ENCODE data around the gene LMO1.

The LMO1 gene

DNA sequence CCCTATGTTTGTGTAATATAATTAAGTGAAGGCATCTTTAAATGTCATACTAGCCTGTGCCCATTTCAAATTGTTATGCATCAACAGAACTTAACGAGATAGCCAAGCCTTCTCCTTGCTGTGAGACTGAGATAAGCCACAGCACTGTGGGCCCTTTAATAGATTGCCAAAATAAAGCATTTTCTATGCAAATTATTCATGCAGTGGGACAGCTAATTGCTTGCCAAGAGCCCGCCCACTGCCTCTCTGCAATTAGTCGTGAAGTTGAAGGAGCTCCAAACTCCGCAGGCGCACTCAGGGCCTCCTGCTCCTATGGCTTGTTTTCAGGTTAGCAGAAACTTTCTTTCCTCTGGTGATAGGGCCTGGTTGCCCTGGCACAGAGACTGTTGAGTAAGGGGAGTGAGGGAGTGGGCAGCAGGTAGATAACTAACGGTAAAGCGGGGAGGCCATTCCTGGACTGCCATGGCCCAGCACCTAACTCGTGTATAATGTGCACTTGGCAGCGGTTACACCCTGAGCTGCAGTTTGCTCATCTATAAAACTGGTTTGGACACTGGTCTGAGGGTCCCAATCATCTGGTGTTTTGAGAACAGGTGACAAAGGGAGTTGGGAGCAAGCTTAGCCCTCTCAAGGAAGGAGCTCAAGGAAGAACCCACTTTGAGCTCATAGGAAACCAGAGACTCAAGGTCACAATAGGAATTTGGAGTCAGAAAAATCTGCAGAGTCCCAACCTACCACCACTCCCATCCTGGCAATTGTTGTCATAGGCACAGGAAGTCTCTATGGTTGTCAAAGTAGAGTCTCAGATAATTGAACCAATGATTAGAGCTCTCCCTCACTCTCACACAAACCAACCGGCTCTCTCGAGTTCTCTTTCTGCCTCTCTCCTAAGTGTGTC is 60.9 kb downstream of the LMO1 start:
- no peak overlapping the region for H3K4me2 ChIP-seq (ENCODE audit: low read depth, low read length, poor library complexity, severe bottlenecking)
- H3F3A ChIP-seq (ENCODE audit: insufficient read depth) = no peaks in the 10 kb centered on the region
- no peaks in the 10 kb centered on the region for H4K20me1 ChIP-seq (ENCODE audit: low read depth, low read length)
- H2AFZ ChIP-seq (ENCODE audit: low read depth, low read length, severe bottlenecking) = no peak overlapping the region
- TF ChIP-seq EZH2phosphoT487 (conservative IDR thresholded peaks at IDR 0.05; ENCODE audit: low read length) (no peak), CTCF (IDR thresholded peaks at IDR 0.05; ENCODE audit: insufficient read depth, low read length, poor library complexity, severe bottlenecking) (no peak)
- H3K27ac ChIP-seq (ENCODE audit: low read depth, low read length) = no peak overlapping the region
- H3K79me2 ChIP-seq (ENCODE audit: insufficient read depth, low read length) = no peaks in the 10 kb centered on the region
- no peaks in the 10 kb centered on the region for H3K9me2 ChIP-seq (replicated peaks; ENCODE audit: insufficient read depth, low read length)
- no peaks in the 10 kb centered on the region for H3K27me3 ChIP-seq (ENCODE audit: low read length)
- no peak overlapping the region for H3K4me3 ChIP-seq (ENCODE audit: insufficient read depth, low read length, poor library complexity, severe bottlenecking)
- no peaks in the 10 kb centered on the region for H3K9me3 ChIP-seq (ENCODE audit: insufficient read depth, low read length)
- H3K9ac ChIP-seq (ENCODE audit: low read length) = no peak overlapping the region
- no peaks in the 10 kb centered on the region for H3K36me3 ChIP-seq (ENCODE audit: low read length)

GRCh38 chr11:8201644-8202365 is 61.9 kb downstream of the LMO1 start:
- no peak overlapping the region for H2AFZ ChIP-seq (ENCODE audit: low read depth, low read length, severe bottlenecking)

GRCh38 chr11:8199676-8200075 is 64.0 kb downstream of the LMO1 start:
- no peaks in the 10 kb centered on the region for H3K27me3 ChIP-seq (ENCODE audit: low read length)
- H3K4me2 ChIP-seq (ENCODE audit: low read depth, low read length, poor library complexity, severe bottlenecking) = no peak overlapping the region
- H3K9me2 ChIP-seq (replicated peaks; ENCODE audit: insufficient read depth, low read length) = no peaks in the 10 kb centered on the region
- H3K4me3 ChIP-seq (ENCODE audit: insufficient read depth, low read length, poor library complexity, severe bottlenecking) = no peak overlapping the region
- no peaks in the 10 kb centered on the region for H3K79me2 ChIP-seq (ENCODE audit: insufficient read depth, low read length)
- H3K9ac ChIP-seq (ENCODE audit: low read length) = no peak overlapping the region
- H3K36me3 ChIP-seq (ENCODE audit: low read length) = no peaks in the 10 kb centered on the region
- no peak overlapping the region for H2AFZ ChIP-seq (ENCODE audit: low read depth, low read length, severe bottlenecking)
- no peak overlapping the region for H3K27ac ChIP-seq (ENCODE audit: low read depth, low read length)
- no peaks in the 10 kb centered on the region for H4K20me1 ChIP-seq (ENCODE audit: low read depth, low read length)
- no peaks in the 10 kb centered on the region for H3K9me3 ChIP-seq (ENCODE audit: insufficient read depth, low read length)
- no peak for TF ChIP-seq EZH2phosphoT487 (conservative IDR thresholded peaks at IDR 0.05; ENCODE audit: low read length)
- no peaks in the 10 kb centered on the region for H3F3A ChIP-seq (ENCODE audit: insufficient read depth)

More at GRCh38 chr11:8201644-8202365, 61.9 kb downstream of the LMO1 start:
- no peak for TF ChIP-seq EZH2phosphoT487 (conservative IDR thresholded peaks at IDR 0.05; ENCODE audit: low read length)
- no peak for TF ChIP-seq CTCF (IDR thresholded peaks at IDR 0.05; ENCODE audit: insufficient read depth, low read length, poor library complexity, severe bottlenecking)
- Histone ChIP-seq H3K36me3 (ENCODE audit: low read length) (no peaks in the 10 kb centered on the region), H3K27me3 (ENCODE audit: low read length) (no peaks in the 10 kb centered on the region), H3K27ac (ENCODE audit: low read depth, low read length) (no peak overlapping the region), H3K4me2 (ENCODE audit: low read depth, low read length, poor library complexity, severe bottlenecking) (no peak overlapping the region), H3K9me2 (replicated peaks; ENCODE audit: insufficient read depth, low read length) (no peaks in the 10 kb centered on the region), H3K79me2 (ENCODE audit: insufficient read depth, low read length) (no peaks in the 10 kb centered on the region), H3F3A (ENCODE audit: insufficient read depth) (no peaks in the 10 kb centered on the region), H4K20me1 (ENCODE audit: low read depth, low read length) (no peaks in the 10 kb centered on the region), H3K9me3 (ENCODE audit: insufficient read depth, low read length) (no peaks in the 10 kb centered on the region), H3K4me3 (ENCODE audit: insufficient read depth, low read length, poor library complexity, severe bottlenecking) (no peak overlapping the region), H3K9ac (ENCODE audit: low read length) (no peak overlapping the region)
